Stimulated activated naive CD8-positive, alpha-beta T cell treated with anti-CD3 and anti-CD28 coated beads, Interleukin-15, amount 100 ng/mL, for 72 hours (primary cell): Measurements from ENCODE around the gene TLR5.
A peak's percentile ranks its signal among the peaks of the same experiment; 100 is the strongest.

Experiments used
- ATAC-seq: fragments of 150-1000 bp; cut with Tn5 transposase; 2 replicates; pipeline ENCODE4 v1.10.0; 2021; ENCODE audit warnings: mild to moderate bottlenecking, moderate library complexity
- DNase-seq, 2 donors: peaks; one replicate each; pipeline ENCODE4 v3.0.0; 2021 to 2022
- H3K27ac Mint-ChIP-seq, 2 donors: one replicate each; pipeline ENCODE4 v1.8.0; 2022; ENCODE audit warnings: mild to moderate bottlenecking in 2 of 2, mixed read lengths in 2 of 2, moderate library complexity in 2 of 2
- H3K27me3 Mint-ChIP-seq: one replicate; pipeline ENCODE4 v1.8.0; 2022; ENCODE audit warnings: mixed read lengths
- H3K4me1 Mint-ChIP-seq: one replicate; pipeline ENCODE4 v1.8.0; 2022; ENCODE audit warnings: mild to moderate bottlenecking, mixed read lengths
- H3K4me3 Mint-ChIP-seq, 2 donors: one replicate each; pipeline ENCODE4 v1.8.0; 2022; ENCODE audit warnings: mild to moderate bottlenecking in 2 of 2, mixed read lengths in 2 of 2, moderate library complexity in 1 of 2
- H3K9me3 Mint-ChIP-seq, 2 donors: one replicate each; pipeline ENCODE4 v1.8.0; 2022; ENCODE audit warnings: mixed read lengths in 2 of 2

The TLR5 gene

DNA sequence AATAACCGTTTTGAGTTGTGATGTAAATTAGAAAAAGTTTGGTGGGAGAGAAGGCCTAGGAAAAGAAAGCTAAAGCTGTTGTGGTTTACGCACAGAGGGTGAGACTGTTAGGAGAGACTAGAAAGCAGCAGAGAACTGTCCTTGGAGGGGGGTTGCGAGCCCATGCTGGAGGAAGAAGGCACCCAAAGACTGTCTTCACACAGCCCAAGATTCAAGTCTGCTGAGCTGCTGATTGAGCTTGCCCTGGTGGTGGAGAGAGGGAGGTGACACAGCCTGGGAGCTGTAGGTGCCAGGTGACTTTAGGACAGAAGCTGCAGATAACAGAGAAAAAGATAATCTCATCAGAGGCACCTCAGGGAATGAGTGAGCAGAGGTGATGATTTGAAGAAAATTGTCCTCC, 18.3 kb upstream of the TLR5 start:
- DNase-seq: no peak
- no peaks in the 10 kb centered on the region for H3K27me3 Mint-ChIP-seq
- H3K4me1 Mint-ChIP-seq: peaks cover 8% of the 10 kb centered on the region
- H3K27ac Mint-ChIP-seq: no peak overlapping the region
- no peaks in the 10 kb centered on the region for H3K9me3 Mint-ChIP-seq
- no peak overlapping the region for H3K4me3 Mint-ChIP-seq
- ATAC-seq: no peak

- H3K4me1 Mint-ChIP-seq: peaks cover 27% of the 10 kb centered on the region
- H3K27me3 Mint-ChIP-seq: no peaks in the 10 kb centered on the region
- no peak for ATAC-seq
- no peak overlapping the region for H3K4me3 Mint-ChIP-seq
- no peaks in the 10 kb centered on the region for H3K9me3 Mint-ChIP-seq
- no peak for DNase-seq
- H3K27ac Mint-ChIP-seq: no peak overlapping the region
Observed at GRCh38 chr1:223156343-223156742, 13.3 kb upstream of the TLR5 start.

DNA sequence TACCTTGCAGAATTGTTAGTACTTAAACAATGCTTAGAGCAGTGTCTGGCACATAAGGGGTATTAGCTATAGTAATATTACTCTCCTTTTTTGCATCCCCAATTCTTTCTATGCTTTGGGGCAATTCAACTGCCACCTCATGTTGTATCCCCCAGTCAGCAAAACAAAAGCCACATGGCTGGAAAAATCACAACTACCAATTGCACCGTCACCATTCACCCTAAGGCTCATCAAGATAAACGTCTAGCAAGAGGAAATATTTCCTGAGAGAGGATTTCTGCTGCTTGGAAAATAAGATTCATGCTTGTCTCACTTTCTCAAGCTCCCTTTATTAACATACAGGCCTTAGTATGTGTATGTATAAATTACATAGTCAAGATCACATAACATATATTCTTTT, 12.1 kb upstream of the TLR5 start:
- peaks cover 22% of the 10 kb centered on the region for H3K4me1 Mint-ChIP-seq
- H3K9me3 Mint-ChIP-seq: no peaks in the 10 kb centered on the region
- no peak for ATAC-seq
- H3K27me3 Mint-ChIP-seq: no peaks in the 10 kb centered on the region
- no peak overlapping the region for H3K4me3 Mint-ChIP-seq
- no peak for DNase-seq
- H3K27ac Mint-ChIP-seq: no peak overlapping the region

DNA sequence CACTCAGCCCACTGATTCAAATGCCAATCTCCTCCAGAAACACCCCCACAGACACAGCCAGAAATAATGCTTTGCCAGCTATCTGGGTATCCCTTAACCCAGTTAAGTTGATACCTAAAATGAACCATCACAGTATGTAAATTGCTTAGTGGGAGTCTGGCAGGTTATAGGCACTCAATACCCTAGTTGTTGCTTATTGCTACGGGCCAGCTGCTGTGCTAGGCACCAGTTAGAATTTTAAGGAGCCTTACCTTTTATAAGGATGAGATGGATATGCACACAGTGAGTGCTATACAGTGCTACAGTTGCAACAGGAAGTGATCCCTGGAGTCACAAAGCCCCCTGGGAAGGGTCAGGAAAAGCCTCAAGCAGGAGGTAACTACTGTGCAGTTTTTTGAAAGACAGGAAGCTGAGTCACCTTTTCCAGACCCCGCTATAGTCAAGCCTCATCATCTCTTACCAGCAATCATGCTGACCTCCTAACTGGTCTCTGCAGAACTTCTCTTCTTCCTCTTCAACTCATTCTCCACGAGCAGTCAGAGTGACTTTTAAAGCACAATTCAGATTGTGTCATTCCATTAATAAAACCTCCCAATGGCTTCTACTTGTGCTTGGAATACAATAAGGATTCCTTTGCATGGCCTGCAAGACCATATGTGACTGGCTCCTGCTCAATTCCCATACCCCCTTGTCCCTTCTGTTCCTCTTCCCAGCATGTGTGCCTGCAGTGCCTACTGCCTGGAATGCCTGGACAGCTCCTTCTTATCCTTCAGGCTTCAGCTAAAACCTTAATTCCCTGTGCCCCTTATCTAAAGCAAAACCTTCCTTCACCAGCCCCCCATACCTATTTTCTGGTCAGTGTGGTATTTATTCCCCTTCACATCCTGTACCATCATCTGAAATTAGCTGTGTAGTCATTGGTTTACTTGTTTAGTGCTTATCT, 10.4 kb upstream of the TLR5 start:
- H3K27ac Mint-ChIP-seq: peak overlapping the region; percentile 12 to 41
- peak; percentile 54 for ATAC-seq
- peaks cover 22% of the 10 kb centered on the region for H3K4me1 Mint-ChIP-seq
- no peaks in the 10 kb centered on the region for H3K9me3 Mint-ChIP-seq
- no peak overlapping the region for H3K4me3 Mint-ChIP-seq
- H3K27me3 Mint-ChIP-seq: no peaks in the 10 kb centered on the region
- no peak for DNase-seq

DNA sequence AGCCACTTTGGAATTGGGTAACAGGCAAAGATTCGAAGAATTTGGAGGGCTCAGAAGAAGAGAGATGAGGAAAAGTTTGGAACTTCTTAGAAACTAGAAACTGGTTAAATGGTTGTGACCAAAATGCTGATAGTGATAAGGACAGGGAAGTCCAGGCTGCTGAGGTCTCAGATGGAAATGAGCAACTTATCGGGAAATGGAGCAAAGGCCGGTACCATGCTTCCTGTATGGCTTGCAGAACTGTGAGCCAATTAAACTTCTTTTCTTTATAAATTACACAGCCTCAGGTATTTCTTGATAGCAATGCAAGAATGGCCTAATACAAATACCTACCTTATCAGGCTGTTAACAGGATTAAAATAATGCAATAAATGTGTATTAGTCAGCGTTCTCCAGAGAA, 9.4 kb upstream of the TLR5 start:
- ATAC-seq (no peak), DNase-seq (no peak)
- H3K4me1 Mint-ChIP-seq: peaks cover 22% of the 10 kb centered on the region
- H3K27me3 Mint-ChIP-seq: no peaks in the 10 kb centered on the region
- H3K27ac Mint-ChIP-seq: peak overlapping the region in 1 of 2 donors; percentile 49
- H3K4me3 Mint-ChIP-seq: no peak overlapping the region
- peaks cover 6 to 7% of the 10 kb centered on the region in 2 donors for H3K9me3 Mint-ChIP-seq

DNA sequence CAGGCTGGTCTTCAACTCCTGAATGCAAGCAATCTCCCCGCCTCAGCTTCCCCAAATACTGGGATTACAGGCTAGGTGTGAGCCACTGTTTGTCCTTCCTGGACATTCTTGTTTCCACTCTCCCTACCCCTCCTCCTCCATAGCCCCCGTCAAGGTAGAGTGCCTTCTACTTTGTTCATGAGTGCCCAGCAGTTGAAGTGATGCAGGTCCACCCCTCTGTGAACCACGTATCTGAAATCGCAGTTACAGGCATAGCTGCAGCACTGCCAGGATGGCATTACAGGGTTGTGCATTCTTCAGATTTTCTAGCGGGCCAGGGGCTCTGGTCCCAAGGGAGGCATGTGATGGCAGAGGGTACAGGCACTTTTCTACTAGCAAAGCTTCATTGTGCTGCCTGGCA, 7.4 kb upstream of the TLR5 start:
- Mint-ChIP-seq H3K4me1 (peaks cover 22% of the 10 kb centered on the region), H3K9me3 (peaks cover 6 to 14% of the 10 kb centered on the region in 2 donors), H3K27me3 (no peaks in the 10 kb centered on the region), H3K27ac (no peak overlapping the region), H3K4me3 (no peak overlapping the region)
- DNase-seq: no peak
- no peak for ATAC-seq

DNA sequence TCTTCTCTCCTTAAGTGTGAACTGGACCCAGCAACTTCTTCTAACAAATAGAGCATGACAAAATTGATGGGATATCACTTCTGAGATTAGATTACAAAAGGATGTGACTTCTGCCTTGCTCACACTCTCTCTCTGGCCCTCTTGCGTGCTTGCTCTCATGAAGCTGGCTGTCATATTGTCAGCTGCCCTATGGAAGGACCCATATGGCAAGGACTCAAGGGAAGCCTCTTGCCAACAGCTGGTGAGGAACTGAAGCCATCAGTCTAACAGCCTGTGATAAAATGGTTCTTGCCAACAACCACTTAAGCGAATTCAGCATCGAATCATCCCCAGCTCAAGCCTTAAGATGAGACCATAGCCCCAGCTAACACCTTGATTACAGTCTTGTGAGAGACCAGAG, 4.8 kb upstream of the TLR5 start:
- ATAC-seq (no peak), DNase-seq (no peak)
- H3K27ac Mint-ChIP-seq: no peak overlapping the region
- H3K27me3 Mint-ChIP-seq: no peaks in the 10 kb centered on the region
- H3K4me1 Mint-ChIP-seq: peaks cover 30% of the 10 kb centered on the region
- H3K4me3 Mint-ChIP-seq: no peak overlapping the region
- peaks cover 6 to 14% of the 10 kb centered on the region in 2 donors for H3K9me3 Mint-ChIP-seq

DNA sequence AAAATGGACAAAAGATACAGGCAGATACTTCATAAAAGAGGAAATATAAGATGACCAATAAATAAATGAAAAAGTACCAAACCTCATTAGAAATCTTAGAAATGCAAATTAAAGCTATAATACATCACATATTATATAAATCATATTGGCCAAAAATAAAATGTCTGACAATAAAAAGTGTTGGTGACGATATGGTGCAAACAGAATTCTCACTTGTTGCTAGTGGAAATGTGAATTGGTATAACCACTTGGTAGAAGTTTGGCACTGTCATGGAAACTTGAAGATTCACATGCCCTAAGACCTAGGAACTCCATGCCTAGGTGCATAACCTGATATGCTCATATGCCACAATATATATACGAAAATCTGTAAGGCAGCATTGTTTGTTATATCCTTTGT, 4.4 kb upstream of the TLR5 start:
- ATAC-seq: no peak
- H3K27me3 Mint-ChIP-seq: no peaks in the 10 kb centered on the region
- H3K9me3 Mint-ChIP-seq: peaks cover 6 to 14% of the 10 kb centered on the region in 2 donors
- no peak for DNase-seq
- H3K27ac Mint-ChIP-seq: no peak overlapping the region
- no peak overlapping the region for H3K4me3 Mint-ChIP-seq
- peaks cover 26% of the 10 kb centered on the region for H3K4me1 Mint-ChIP-seq

GRCh38 chr1:223146745-223147144, 3.7 kb upstream of the TLR5 start:
- Mint-ChIP-seq H3K4me3 (no peak overlapping the region), H3K27ac (no peak overlapping the region), H3K4me1 (peaks cover 26% of the 10 kb centered on the region), H3K9me3 (peaks cover 6 to 14% of the 10 kb centered on the region in 2 donors), H3K27me3 (no peaks in the 10 kb centered on the region)
- no peak for DNase-seq
- ATAC-seq: no peak

DNA sequence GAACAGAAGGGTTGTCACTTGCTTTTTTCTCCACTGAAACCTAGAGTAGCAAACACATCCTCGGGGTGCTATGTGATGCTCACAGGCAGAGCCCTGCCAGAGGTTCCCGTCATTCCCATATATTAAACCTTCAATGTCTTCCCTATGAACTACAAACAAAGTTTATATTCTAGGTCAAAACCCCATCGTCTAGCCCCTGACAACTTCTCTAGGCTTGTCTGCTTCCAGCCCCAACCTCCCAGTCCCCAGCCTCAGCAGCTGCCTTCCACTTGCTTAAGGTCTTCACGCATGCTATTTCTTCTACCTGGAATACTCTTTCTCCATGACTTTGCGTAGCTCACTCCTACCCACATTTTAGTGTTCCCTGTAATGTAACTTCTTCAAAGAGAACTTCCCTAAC, 1.9 kb upstream of the TLR5 start:
- H3K4me1 Mint-ChIP-seq: peaks cover 21% of the 10 kb centered on the region
- DNase-seq (no peak), ATAC-seq (no peak)
- H3K27me3 Mint-ChIP-seq: no peaks in the 10 kb centered on the region
- no peak overlapping the region for H3K4me3 Mint-ChIP-seq
- H3K27ac Mint-ChIP-seq: no peak overlapping the region
- H3K9me3 Mint-ChIP-seq: peaks cover 6 to 14% of the 10 kb centered on the region in 2 donors

DNA sequence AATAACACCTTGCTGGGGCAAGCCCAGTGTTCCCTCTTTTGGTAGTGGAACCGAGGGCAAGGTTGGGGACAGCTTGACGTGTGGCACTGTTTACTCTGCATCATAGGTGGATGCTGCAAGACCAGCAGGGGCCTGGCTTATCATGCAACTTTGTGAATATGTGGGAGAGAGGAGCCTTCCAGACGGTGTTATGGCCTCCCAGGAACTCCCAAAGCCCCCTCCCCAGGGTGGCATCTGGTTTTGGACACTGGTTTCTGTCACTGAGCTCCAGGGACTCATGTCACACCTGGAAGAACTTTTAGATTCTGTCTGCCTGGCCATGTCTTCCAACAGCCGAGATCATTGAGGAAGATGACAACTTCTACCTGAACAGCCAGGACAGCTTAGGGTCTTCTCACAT, 1.4 kb upstream of the TLR5 start:
- peaks cover 6 to 14% of the 10 kb centered on the region in 2 donors for H3K9me3 Mint-ChIP-seq
- H3K4me3 Mint-ChIP-seq: no peak overlapping the region
- ATAC-seq: no peak
- peaks cover 21% of the 10 kb centered on the region for H3K4me1 Mint-ChIP-seq
- H3K27me3 Mint-ChIP-seq: no peaks in the 10 kb centered on the region
- H3K27ac Mint-ChIP-seq: no peak overlapping the region
- DNase-seq: no peak

- Mint-ChIP-seq H3K4me3 (peak overlapping the region; percentile 73 to 81), H3K9me3 (peaks cover 6 to 14% of the 10 kb centered on the region in 2 donors), H3K4me1 (peaks cover 21% of the 10 kb centered on the region), H3K27ac (peak overlapping the region; percentile 16 to 49), H3K27me3 (no peaks in the 10 kb centered on the region)
- peak; percentile 33 for ATAC-seq
- peak; percentile 28 to 32 for DNase-seq
Observed at GRCh38 chr1:223143537-223144248, 645 bp upstream of the TLR5 start.

DNA sequence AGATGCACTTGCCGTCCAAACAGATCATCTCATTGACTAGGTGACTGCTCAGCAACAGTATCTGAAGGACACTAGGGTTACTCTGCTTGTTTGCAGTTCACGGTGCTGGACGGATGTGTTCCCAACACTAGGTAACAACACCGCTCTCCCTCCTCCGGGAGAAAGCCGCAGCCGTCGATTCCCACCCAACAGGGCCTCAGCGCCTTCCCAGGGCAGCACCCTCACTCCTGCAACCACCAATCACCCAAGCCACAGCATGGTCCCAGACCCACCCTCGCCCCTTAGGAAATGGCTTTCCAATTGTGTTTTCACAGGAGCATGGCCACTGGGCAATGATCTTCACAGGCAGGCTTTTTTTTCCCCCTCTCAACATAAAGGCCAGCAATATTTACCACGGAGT, 779 bp downstream of the TLR5 start:
- no peak for DNase-seq
- Mint-ChIP-seq H3K4me1 (peaks cover 21% of the 10 kb centered on the region), H3K4me3 (peak overlapping the region in 1 of 2 donors; percentile 81), H3K27ac (no peak overlapping the region), H3K9me3 (peaks cover 0 to 7% of the 10 kb centered on the region in 2 donors), H3K27me3 (no peaks in the 10 kb centered on the region)
- ATAC-seq: no peak

GRCh38 chr1:223140611-223141405, 2.2 kb downstream of the TLR5 start:
- Mint-ChIP-seq H3K27me3 (peaks cover 5% of the 10 kb centered on the region), H3K4me3 (no peak overlapping the region), H3K9me3 (no peaks in the 10 kb centered on the region), H3K27ac (no peak overlapping the region), H3K4me1 (peaks cover 25% of the 10 kb centered on the region)
- ATAC-seq (no peak), DNase-seq (no peak)

DNA sequence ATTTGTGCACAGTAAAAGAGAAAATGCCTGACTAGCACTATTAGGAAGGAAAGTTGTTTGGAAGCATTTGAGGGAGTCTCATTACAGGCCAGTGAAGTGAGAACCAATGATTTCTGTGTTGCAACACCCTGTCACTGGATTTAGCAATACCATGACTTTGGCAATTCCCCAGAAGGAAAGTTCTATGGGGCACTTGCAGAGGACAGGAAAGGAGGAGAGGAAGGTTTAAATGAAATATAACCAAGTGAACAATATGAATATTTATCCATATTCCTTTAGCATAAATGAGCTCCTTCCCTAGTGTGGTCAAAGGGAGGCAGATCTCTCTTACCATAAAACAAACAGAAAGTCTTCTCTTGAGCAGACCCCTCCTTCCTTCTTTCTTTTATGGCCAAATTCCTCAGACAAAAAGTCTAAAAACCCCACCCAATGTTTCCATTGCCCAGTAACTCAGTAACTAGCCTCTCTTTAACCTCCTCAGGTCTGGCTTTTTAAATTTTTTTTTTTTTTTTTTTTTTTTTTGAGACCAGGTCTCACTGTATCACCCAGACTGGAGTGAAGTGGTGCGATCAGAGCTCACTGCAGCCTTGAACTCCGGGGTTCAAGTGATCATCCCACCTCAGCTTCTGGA, 5.5 kb downstream of the TLR5 start:
- H3K4me1 Mint-ChIP-seq: peaks cover 13% of the 10 kb centered on the region
- no peaks in the 10 kb centered on the region for H3K9me3 Mint-ChIP-seq
- no peak overlapping the region for H3K27ac Mint-ChIP-seq
- no peak for ATAC-seq
- DNase-seq: no peak
- peaks cover 23% of the 10 kb centered on the region for H3K27me3 Mint-ChIP-seq
- H3K4me3 Mint-ChIP-seq: no peak overlapping the region
